ENCODE results near the gene NFASC. TPM values are rescaled to one million over a fixed set of nuclear protein-coding genes. Genes with fewer than 3 reads are reported as not detected.

NFASC gene
- total and polyA plus RNA-seq, 9 of the 15 experiments (the other 6 are each of a cell fraction or from before 2014, with no cell fraction given) = 0.03 to 0.16 (median 0.06) TPM; not detected in 6

DNA sequence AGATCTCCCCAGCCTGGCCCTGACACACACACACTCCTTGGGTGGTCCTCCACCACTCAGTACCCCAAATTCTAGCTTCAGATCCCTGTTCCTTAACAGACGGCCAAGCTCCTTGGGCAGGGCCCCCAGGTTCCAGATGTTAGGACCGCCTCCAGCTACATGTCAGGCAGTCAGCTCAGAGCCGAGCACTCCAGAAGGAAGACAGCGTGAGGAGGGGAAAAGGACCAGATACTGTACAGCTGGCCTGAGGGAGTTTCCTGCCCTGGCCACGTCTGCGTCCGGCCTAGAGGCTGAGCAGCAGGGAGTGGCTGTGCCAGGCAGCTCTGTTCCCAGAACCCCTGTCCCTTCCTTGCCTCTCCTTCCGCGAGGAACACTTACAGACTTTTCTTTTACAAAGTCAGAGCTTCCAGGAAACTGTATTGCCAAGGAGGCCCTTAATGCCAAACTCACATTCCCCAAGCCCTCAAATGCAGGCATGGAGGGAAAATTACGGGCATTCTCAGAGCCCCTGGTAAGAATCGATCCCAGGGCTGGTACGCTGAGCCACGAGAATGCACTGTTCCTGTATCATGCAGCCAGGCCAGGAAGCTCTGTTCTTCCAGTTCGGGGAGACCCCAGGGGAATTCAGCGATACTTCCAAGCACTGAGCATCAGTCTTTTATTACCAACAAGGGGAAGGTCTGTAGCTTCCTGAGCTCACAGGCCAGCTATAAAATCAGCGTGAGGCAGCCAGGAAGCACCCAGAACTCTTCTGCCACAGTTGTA, 127.1 kb downstream of the NFASC start:
- Histone ChIP-seq H3K9ac (ENCODE audit: insufficient read depth in 1 of 2, low read depth in 2 of 2, low read length in 2 of 2) (no peak overlapping the region), H2AFZ (ENCODE audit: low read depth, low read length) (no peak overlapping the region), H4K20me1 (replicated peaks; ENCODE audit: control insufficient read depth, insufficient read depth, low read length) (peaks cover 5% of the 10 kb centered on the region; the same call in 1 of the 2 replicates), H3K4me2 (ENCODE audit: insufficient read depth, low read length) (no peak overlapping the region), H3K79me2 (ENCODE audit: control insufficient read depth, insufficient read depth, low read length) (no peaks in the 10 kb centered on the region), H3K36me3 (ENCODE audit: control insufficient read depth, insufficient read depth, low read length) (no peaks in the 10 kb centered on the region), H3K4me1 (replicated peaks in 1 of 2; ENCODE audit: control insufficient read depth in 2 of 2, insufficient read depth in 2 of 2, low read length in 2 of 2) (0 out of 5 replicates have a peak, but pooled peaks cover 0 to 2% of the 10 kb centered on the region in 2 experiments), H3K9me3 (replicated peaks; ENCODE audit: control insufficient read depth, insufficient read depth, low read depth, low read length) (no peaks in the 10 kb centered on the region), H3K4me3 (no peak overlapping the region), H3K27me3 (ENCODE audit: control insufficient read depth in 2 of 2, insufficient read depth in 2 of 2, low read length in 2 of 2) (peaks cover 84 to 95% of the 10 kb centered on the region in 2 experiments), H3K27ac (ENCODE audit: extremely low read depth, low read depth, low read length) (no peak overlapping the region), H3K9me1 (ENCODE audit: control insufficient read depth, insufficient read depth, low read length) (no peaks in the 10 kb centered on the region)
- FAIRE-seq (no peak), ATAC-seq (no peak), DNase-seq (ENCODE audit: extremely low read depth in 1 of 4, low spot score in 3 of 4) (no peak)
- in situ Hi-C loops (cut with MboI) (no loop called here), intact Hi-C loops (cut with micrococcal nuclease) (no loop called here)
- no peak for TF ChIP-seq ZNF511 (CRISPR knock-in tag; IDR thresholded peaks at IDR 0.05)
- TF ChIP-seq ATF1 (CRISPR knock-in tag; IDR thresholded peaks at IDR 0.05) = no peak
- TF ChIP-seq ATF1 (tag; IDR thresholded peaks at IDR 0.05) = no peak
- ChIA-PET CTCF (ENCODE audit: low intra/inter-chr PET ratio) (no interaction called here), POLR2A (interaction anchor here (0.6 to 1.2 kb wide), 3 partner anchors 14 to 269 kb away, joined by 3 read pairs; no protein-coding TSS in a partner anchor)
- no TSS peak for BruUV-seq (replicated peaks)
- WGBS (ENCODE audit: insufficient coverage, low coverage, missing lambda C conversion rate) = 3% methylated on average over 16 of the region's 16 CpGs

GRCh38 chr1:205001162-205001561, 130.5 kb downstream of the NFASC start:
- Histone ChIP-seq H3K4me1 (replicated peaks in 1 of 2; ENCODE audit: control insufficient read depth in 2 of 2, insufficient read depth in 2 of 2, low read length in 2 of 2) (0 out of 5 replicates have a peak, but pooled peaks cover 0 to 2% of the 10 kb centered on the region in 2 experiments), H3K27me3 (ENCODE audit: control insufficient read depth in 2 of 2, insufficient read depth in 2 of 2, low read length in 2 of 2) (peaks cover 78 to 95% of the 10 kb centered on the region in 2 experiments), H3K9ac (ENCODE audit: insufficient read depth in 1 of 2, low read depth in 2 of 2, low read length in 2 of 2) (no peak overlapping the region), H3K27ac (ENCODE audit: extremely low read depth, low read depth, low read length) (no peak overlapping the region), H3K4me3 (no peak overlapping the region), H3K79me2 (ENCODE audit: control insufficient read depth, insufficient read depth, low read length) (no peaks in the 10 kb centered on the region), H2AFZ (ENCODE audit: low read depth, low read length) (no peak overlapping the region), H3K36me3 (ENCODE audit: control insufficient read depth, insufficient read depth, low read length) (no peaks in the 10 kb centered on the region), H3K9me1 (ENCODE audit: control insufficient read depth, insufficient read depth, low read length) (no peaks in the 10 kb centered on the region), H4K20me1 (replicated peaks; ENCODE audit: control insufficient read depth, insufficient read depth, low read length) (0 out of 2 replicates have a peak, but pooled peaks cover 12% of the 10 kb centered on the region), H3K4me2 (ENCODE audit: insufficient read depth, low read length) (no peak overlapping the region), H3K9me3 (replicated peaks; ENCODE audit: control insufficient read depth, insufficient read depth, low read depth, low read length) (no peaks in the 10 kb centered on the region)
- in situ Hi-C loops (cut with MboI) = no loop called here
- WGBS (ENCODE audit: insufficient coverage, low coverage, missing lambda C conversion rate) = 0% methylated on average over 14 of the region's 14 CpGs
- ChIA-PET CTCF (ENCODE audit: low intra/inter-chr PET ratio) (no interaction called here), POLR2A (interaction anchor here (0.9 to 2.7 kb wide), 4 partner anchors 12 to 171 kb away, joined by 3 to 7 read pairs (median 4); no protein-coding TSS in a partner anchor)
- intact Hi-C loops (cut with micrococcal nuclease) = no loop called here
- no peak for FAIRE-seq
- no TSS peak for BruUV-seq (replicated peaks)
- DNase-seq (ENCODE audit: extremely low read depth in 1 of 4, low spot score in 3 of 4) = no peak
- no peak for TF ChIP-seq NFATC3 (IDR thresholded peaks at IDR 0.05)
- no peak for TF ChIP-seq ZNF143 (CRISPR knock-in tag; IDR thresholded peaks at IDR 0.05)
- no peak for TF ChIP-seq NR1H2 (CRISPR knock-in tag; IDR thresholded peaks at IDR 0.05)
- no peak for TF ChIP-seq CHAMP1 (IDR thresholded peaks at IDR 0.05)
- TF ChIP-seq SMAD1 (IDR thresholded peaks at IDR 0.05; ENCODE audit: low read depth, low read length, partially characterized antibody) = no peak
- TF ChIP-seq GATA2 (CRISPR knock-in tag; IDR thresholded peaks at IDR 0.05) = no peak
- no peak for ATAC-seq

Measured in K562 (cell line).